Tibial nerve (tissue), 4 donors: ENCODE results near the gene SH3RF3. TPM values are rescaled to one million over a fixed set of nuclear protein-coding genes. Genes with fewer than 3 reads are reported as not detected.

Source experiments
- DNase-seq, 2 donors: peaks; one replicate each; pipeline ENCODE4 v3.0.0-alpha.2; 2019; ENCODE audit warnings: low spot score in 2 of 2
- H3K27ac ChIP-seq, 4 donors: fragments of 200-600 bp; sonication (generic) in 3 of 4; one replicate each; pipeline ENCODE4 v1.5.1; 2017 to 2019; ENCODE audit warnings: mild to moderate bottlenecking in 1 of 4
- H3K27me3 ChIP-seq, 2 donors: fragments of 200-600 bp; sonication (generic) in 1 of 2; one replicate each; pipeline versions ENCODE4 v1.5.1 to v1.6.0; 2017 to 2019
- H3K36me3 ChIP-seq, 3 donors: fragments of 200-600 bp; sonication (generic); one replicate each; pipeline ENCODE4 v1.5.1; 2018 to 2019
- H3K4me1 ChIP-seq, 4 donors: fragments of 200-600 bp; sonication (generic) in 3 of 4; one replicate each; pipeline ENCODE4 v1.5.1; 2017 to 2019
- H3K4me3 ChIP-seq, 4 donors: fragments of 200-600 bp; sonication (generic) in 3 of 4; one replicate each; pipeline ENCODE4 v1.5.1; 2017 to 2019; ENCODE audit warnings: mild to moderate bottlenecking in 1 of 4, moderate library complexity in 1 of 4
- H3K9me3 ChIP-seq, 4 donors: fragments of 200-600 bp; sonication (generic) in 3 of 4; one replicate each; pipeline ENCODE4 v1.5.1; 2017 to 2019
- CTCF ChIP-seq, 5 experiments: fragments of 200-600 bp in 3 of 5; fragments of 450-650 bp in 2 of 5; sonication (generic) in 3 of 5; IDR thresholded peaks; one replicate each; pipeline ENCODE4 v1.5.1; 2016 to 2019; ENCODE audit warnings: antibody characterized with exemption in 5 of 5, mild to moderate bottlenecking in 3 of 5, moderate library complexity in 2 of 5
- EP300 ChIP-seq, 2 donors: sonication (generic); formaldehyde crosslinking; IDR thresholded peaks; one replicate each; pipeline ENCODE4 v1.6.1; 2017; ENCODE audit warnings: antibody characterized with exemption in 2 of 2, mild to moderate bottlenecking in 1 of 2
- POLR2A ChIP-seq, 2 donors: fragments of 450-650 bp; IDR thresholded peaks; one replicate each; pipeline ENCODE4 v1.6.1; 2017; ENCODE audit warnings: antibody characterized with exemption in 2 of 2, mild to moderate bottlenecking in 2 of 2, moderate library complexity in 2 of 2
- WGBS, 2 donors: methylation state at CpG; one replicate each; pipeline ENCODE4 v1.1.5; 2018; 5-methylcytosine and 5-hydroxymethylcytosine counted together
- total RNA-seq, 4 donors: library from RNA; depleted of rRNA; stranded (reverse); fragments of >200 nt; gene quantifications; one replicate each; pipeline ENCODE4 v1.1.0, GENCODE V29; 2016

Gene SH3RF3
- total RNA-seq, 4 donors from 2014 or later = 6.9 to 18.0 (median 11.4) TPM

GRCh38 chr2:109333414-109334210, 204.6 kb downstream of the SH3RF3 start:
- no peaks in the 10 kb centered on the region for H3K36me3 ChIP-seq
- no peak overlapping the region for H3K4me3 ChIP-seq
- TF ChIP-seq POLR2A (IDR thresholded peaks at IDR 0.05) (no peak), CTCF (IDR thresholded peaks at IDR 0.05) (peak in 2 of 5 experiments; percentile 9 to 19), EP300 (IDR thresholded peaks at IDR 0.05) (no peak)
- H3K9me3 ChIP-seq = no peaks in the 10 kb centered on the region
- H3K4me1 ChIP-seq = peaks cover 0 to 41% (median 13%) of the 10 kb centered on the region in 4 donors
- DNase-seq = no peak
- H3K27me3 ChIP-seq = no peaks in the 10 kb centered on the region
- H3K27ac ChIP-seq = no peak overlapping the region
- WGBS, 2 donors = 82 to 86% methylated on average over 7 of the region's 7 CpGs

GRCh38 chr2:109335631-109336176, 206.7 kb downstream of the SH3RF3 start:
- Histone ChIP-seq H3K27me3 (no peaks in the 10 kb centered on the region), H3K36me3 (no peaks in the 10 kb centered on the region), H3K4me1 (peaks cover 0 to 41% (median 13%) of the 10 kb centered on the region in 4 donors), H3K9me3 (no peaks in the 10 kb centered on the region), H3K27ac (peak overlapping the region in 2 of 4 donors; percentile 57 to 70), H3K4me3 (peak overlapping the region in 1 of 4 donors; percentile 18)
- no peak for DNase-seq
- TF ChIP-seq POLR2A (IDR thresholded peaks at IDR 0.05) = no peak
- TF ChIP-seq CTCF (IDR thresholded peaks at IDR 0.05) = no peak
- TF ChIP-seq EP300 (IDR thresholded peaks at IDR 0.05) = no peak
- 45 to 50% methylated on average over 12 of the region's 12 CpGs for WGBS, 2 donors

- Histone ChIP-seq H3K9me3 (no peaks in the 10 kb centered on the region), H3K27me3 (no peaks in the 10 kb centered on the region), H3K4me1 (peaks cover 0 to 38% (median 13%) of the 10 kb centered on the region in 4 donors), H3K27ac (peak overlapping the region in 2 of 4 donors; percentile 57 to 70), H3K4me3 (no peak overlapping the region), H3K36me3 (no peaks in the 10 kb centered on the region)
- no peak for DNase-seq
- WGBS, 2 donors = 58 to 61% methylated on average over 6 of the region's 6 CpGs
- TF ChIP-seq POLR2A (IDR thresholded peaks at IDR 0.05) (no peak), EP300 (IDR thresholded peaks at IDR 0.05) (no peak), CTCF (IDR thresholded peaks at IDR 0.05) (no peak)
Observed at GRCh38 chr2:109336296-109336695, 207.3 kb downstream of the SH3RF3 start.

GRCh38 chr2:109337221-109337620, 208.2 kb downstream of the SH3RF3 start:
- no peaks in the 10 kb centered on the region for H3K36me3 ChIP-seq
- no peak overlapping the region for H3K27ac ChIP-seq
- TF ChIP-seq EP300 (IDR thresholded peaks at IDR 0.05) (no peak), POLR2A (IDR thresholded peaks at IDR 0.05) (no peak), CTCF (IDR thresholded peaks at IDR 0.05) (no peak)
- no peak for DNase-seq
- H3K4me1 ChIP-seq = peaks cover 0 to 31% (median 8%) of the 10 kb centered on the region in 4 donors
- 93 to 98% methylated on average over 9 of the region's 9 CpGs for WGBS, 2 donors
- H3K9me3 ChIP-seq = no peaks in the 10 kb centered on the region
- no peak overlapping the region for H3K4me3 ChIP-seq
- no peaks in the 10 kb centered on the region for H3K27me3 ChIP-seq

GRCh38 chr2:109339519-109339966, 210.5 kb downstream of the SH3RF3 start:
- Histone ChIP-seq H3K9me3 (no peaks in the 10 kb centered on the region), H3K36me3 (no peaks in the 10 kb centered on the region), H3K27ac (no peak overlapping the region), H3K27me3 (no peaks in the 10 kb centered on the region), H3K4me3 (no peak overlapping the region), H3K4me1 (peaks cover 0 to 21% (median 0%) of the 10 kb centered on the region in 4 donors)
- 84% methylated on average over 6 of the region's 6 CpGs for WGBS, 2 donors
- DNase-seq = no peak
- no peak for TF ChIP-seq EP300 (IDR thresholded peaks at IDR 0.05)
- TF ChIP-seq CTCF (IDR thresholded peaks at IDR 0.05) = no peak
- TF ChIP-seq POLR2A (IDR thresholded peaks at IDR 0.05) = no peak
